HepG2 (cell line): ENCODE results near the gene SIRT7. TPM values are rescaled to one million over a fixed set of nuclear protein-coding genes. Genes with fewer than 3 reads are reported as not detected.

Source experiments
- AKAP8 ChIP-seq: sonication (generic); formaldehyde crosslinking; IDR thresholded peaks from 2 replicates; pipeline ENCODE4 v1.5.1; 2020; ENCODE audit warnings: mild to moderate bottlenecking, missing genetic modification reagents
- CCDC6 ChIP-seq: sonication (generic); formaldehyde crosslinking; IDR thresholded peaks from 2 replicates; pipeline ENCODE4 v1.8.1; 2022; ENCODE audit warnings: mild to moderate bottlenecking, missing genetic modification reagents, moderate library complexity
- HNRNPL ChIP-seq: fragments of 200-400 bp; formaldehyde crosslinking; IDR thresholded peaks from 2 replicates; pipeline ENCODE4 v1.6.1; 2017; ENCODE audit warnings: mild to moderate bottlenecking, low read depth, low read length
- PHB2 ChIP-seq: fragments of 450-650 bp; IDR thresholded peaks from 2 replicates; pipeline ENCODE4 v1.6.1; 2018; ENCODE audit not compliant: partially characterized antibody
- RBFOX2 ChIP-seq: fragments of 200-400 bp; formaldehyde crosslinking; IDR thresholded peaks from 2 replicates; pipeline ENCODE4 v1.6.1; 2017; ENCODE audit warnings: low read depth, mild to moderate bottlenecking, low read length
- WIZ ChIP-seq: sonication (generic); formaldehyde crosslinking; IDR thresholded peaks from 2 replicates; pipeline ENCODE4 v1.5.1; 2020; ENCODE audit warnings: mild to moderate bottlenecking, missing genetic modification reagents
- ZNF451 ChIP-seq: sonication (generic); formaldehyde crosslinking; IDR thresholded peaks from 2 replicates; pipeline ENCODE4 v1.5.0; 2020; ENCODE audit warnings: mild to moderate bottlenecking, missing genetic modification reagents
- ZNF883 ChIP-seq: sonication (generic); formaldehyde crosslinking; IDR thresholded peaks from 2 replicates; pipeline ENCODE4 v1.5.1; 2020; ENCODE audit warnings: mild to moderate bottlenecking, missing genetic modification reagents; ENCODE audit errors: not compliant biosample characterization
- ZSCAN25 ChIP-seq: sonication (generic); formaldehyde crosslinking; IDR thresholded peaks from 2 replicates; pipeline ENCODE4 v1.8.0; 2022; ENCODE audit warnings: mild to moderate bottlenecking, missing genetic modification reagents
- polyA plus RNA-seq, 8 experiments: library from polyadenylated mRNA; depleted of rRNA in 3 of 8; stranded (reverse) in 7 of 8; unstranded in 1 of 8; fragments of >200 nt; fragmentation: Illumina TruSeq in 4 of 8; extraction: Trizol in 4 of 8; gene quantifications; 2 replicates each; pipeline versions ENCODE4 v1.2.1 to v1.2.3, GENCODE V29; 2011 to 2016; ENCODE audit warnings: low read depth in 4 of 8, missing spikeins in 1 of 8, mixed read lengths in 1 of 8; ENCODE audit not compliant: insufficient read depth in 1 of 8
- total RNA-seq, 5 experiments: library from RNA; depleted of rRNA; stranded (reverse); fragments of >200 nt; fragmentation: Illumina TruSeq; extraction: Trizol; gene quantifications; 2 replicates each; pipeline ENCODE4 v1.2.3, GENCODE V29; 2016; ENCODE audit warnings: low read depth in 1 of 5
- TF ChIP-seq, protein P1 (sequence below): sonication (generic); formaldehyde crosslinking; IDR thresholded peaks from 2 replicates; pipeline ENCODE4 v1.4.0; 2020; ENCODE audit warnings: mild to moderate bottlenecking, missing genetic modification reagents
- TF ChIP-seq, protein P2 (sequence below): sonication (generic); formaldehyde crosslinking; IDR thresholded peaks from 2 replicates; pipeline ENCODE4 v1.4.0; 2020; ENCODE audit warnings: mild to moderate bottlenecking, low read depth, missing genetic modification reagents
- TF ChIP-seq, protein P3 (sequence below): sonication (generic); formaldehyde crosslinking; IDR thresholded peaks from 2 replicates; pipeline ENCODE4 v1.5.0; 2020; ENCODE audit warnings: mild to moderate bottlenecking, missing genetic modification reagents

SIRT7 gene
- total and polyA plus RNA-seq, 2 of the 13 experiments (the other 11 are each of a cell fraction or from before 2014, with no cell fraction given), result 8.3 to 24.8 TPM

DNA sequence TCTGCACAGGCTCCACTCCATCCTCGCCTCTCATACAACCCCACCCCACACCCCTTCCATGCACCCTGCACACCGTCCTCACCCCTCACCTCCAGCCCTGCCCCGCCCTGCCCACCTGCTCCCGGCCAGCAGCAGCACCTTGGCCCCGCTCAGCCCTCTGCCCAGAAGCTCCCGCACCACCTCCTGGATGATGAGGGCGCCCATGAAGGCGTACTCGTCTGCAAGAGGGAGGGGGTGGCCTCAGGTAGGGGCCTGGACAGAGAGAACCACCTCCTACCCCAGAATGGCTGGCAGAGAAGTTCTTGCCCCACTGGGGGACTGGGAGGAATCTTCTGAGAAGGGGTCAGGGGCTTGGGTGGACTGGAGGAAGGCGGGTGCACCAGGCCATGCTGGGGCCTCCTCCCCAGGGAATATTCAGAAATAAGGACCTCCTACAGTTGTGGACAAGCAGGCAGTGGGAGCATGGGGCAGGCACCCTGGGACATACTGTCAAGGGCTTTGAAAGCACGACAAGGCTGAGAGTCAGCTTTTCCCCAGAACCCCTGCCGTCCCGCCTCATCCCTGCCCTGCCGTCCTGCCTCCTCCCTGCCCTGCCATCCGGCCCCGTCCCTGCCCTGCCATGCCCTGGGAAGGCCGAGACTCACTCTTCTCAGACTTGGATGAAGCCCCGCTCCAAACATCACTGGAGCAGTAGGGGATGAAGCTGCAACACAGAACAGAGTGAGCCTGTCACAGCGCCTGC is 39.9 kb upstream of the SIRT7 start (continued):
- TF ChIP-seq, protein P1, sequence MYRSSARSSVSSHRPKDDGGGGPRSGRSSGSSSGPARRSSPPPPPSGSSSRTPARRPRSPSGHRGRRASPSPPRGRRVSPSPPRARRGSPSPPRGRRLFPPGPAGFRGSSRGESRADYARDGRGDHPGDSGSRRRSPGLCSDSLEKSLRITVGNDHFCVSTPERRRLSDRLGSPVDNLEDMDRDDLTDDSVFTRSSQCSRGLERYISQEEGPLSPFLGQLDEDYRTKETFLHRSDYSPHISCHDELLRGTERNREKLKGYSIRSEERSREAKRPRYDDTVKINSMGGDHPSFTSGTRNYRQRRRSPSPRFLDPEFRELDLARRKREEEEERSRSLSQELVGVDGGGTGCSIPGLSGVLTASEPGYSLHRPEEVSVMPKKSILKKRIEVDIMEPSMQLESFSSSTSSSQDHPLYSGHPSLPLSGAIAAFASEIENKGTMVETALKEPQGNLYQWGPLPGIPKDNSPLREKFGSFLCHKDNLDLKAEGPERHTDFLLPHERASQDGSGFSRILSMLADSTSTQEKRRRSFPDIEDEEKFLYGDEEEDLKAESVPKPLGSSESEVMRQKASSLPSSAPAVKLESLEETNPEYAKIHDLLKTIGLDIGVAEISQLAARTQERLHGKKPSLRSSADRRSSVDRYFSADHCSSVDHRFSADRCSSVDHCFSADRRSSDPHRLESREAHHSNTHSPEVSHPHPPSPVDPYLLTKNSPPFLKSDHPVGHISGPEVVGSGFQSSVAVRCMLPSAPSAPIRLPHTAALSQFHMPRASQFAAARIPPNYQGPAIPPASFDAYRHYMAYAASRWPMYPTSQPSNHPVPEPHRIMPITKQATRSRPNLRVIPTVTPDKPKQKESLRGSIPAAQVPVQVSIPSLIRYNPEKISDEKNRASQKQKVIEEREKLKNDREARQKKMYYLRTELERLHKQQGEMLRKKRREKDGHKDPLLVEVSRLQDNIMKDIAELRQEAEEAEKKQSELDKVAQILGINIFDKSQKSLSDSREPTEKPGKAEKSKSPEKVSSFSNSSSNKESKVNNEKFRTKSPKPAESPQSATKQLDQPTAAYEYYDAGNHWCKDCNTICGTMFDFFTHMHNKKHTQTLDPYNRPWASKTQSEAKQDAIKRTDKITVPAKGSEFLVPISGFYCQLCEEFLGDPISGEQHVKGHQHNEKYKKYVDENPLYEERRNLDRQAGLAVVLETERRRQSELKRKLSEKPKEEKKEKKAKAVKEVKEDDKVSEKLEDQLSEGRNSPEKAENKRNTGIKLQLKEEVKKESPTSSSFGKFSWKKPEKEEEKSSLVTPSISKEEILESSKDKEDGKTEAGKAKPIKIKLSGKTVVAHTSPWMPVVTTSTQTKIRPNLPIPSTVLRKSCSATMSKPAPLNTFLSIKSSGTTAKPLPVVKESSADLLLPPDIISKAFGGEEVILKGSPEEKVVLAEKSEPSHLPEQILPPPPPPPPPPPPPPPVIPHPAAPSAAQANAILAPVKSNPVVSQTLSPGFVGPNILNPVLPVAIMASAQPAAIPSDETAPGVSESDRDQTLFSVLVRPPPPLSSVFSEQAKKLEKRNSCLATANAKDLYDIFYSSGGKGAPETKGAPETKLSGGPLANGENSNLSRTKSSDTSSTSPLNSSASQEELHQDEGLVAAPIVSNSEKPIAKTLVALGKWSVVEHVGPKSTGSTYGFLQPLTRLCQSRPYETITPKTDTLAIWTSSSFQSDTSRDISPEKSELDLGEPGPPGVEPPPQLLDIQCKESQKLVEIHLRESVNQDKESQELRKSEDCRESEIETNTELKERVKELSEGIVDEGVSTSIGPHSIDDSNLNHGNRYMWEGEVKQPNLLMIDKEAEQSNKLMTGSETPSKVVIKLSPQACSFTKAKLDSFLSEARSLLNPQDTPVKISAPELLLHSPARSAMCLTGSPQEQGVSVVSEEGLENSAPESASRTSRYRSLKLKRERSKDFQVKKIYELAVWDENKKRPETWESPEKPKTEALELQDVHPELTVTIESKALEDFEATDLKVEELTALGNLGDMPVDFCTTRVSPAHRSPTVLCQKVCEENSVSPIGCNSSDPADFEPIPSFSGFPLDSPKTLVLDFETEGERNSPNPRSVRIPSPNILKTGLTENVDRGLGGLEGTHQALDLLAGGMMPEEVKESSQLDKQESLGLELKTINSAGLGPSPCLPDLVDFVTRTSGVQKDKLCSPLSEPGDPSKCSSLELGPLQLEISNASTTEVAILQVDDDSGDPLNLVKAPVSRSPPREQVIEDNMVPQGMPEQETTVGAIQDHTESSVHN (CRISPR knock-in tag), result 0 out of 2 replicates have a peak, but pooled peaks have one; percentile 16
- TF ChIP-seq WIZ (CRISPR knock-in tag), result no peak
- TF ChIP-seq AKAP8 (CRISPR knock-in tag), result no peak
- no peak for TF ChIP-seq CCDC6 (CRISPR knock-in tag)
- no peak for TF ChIP-seq ZNF883
- TF ChIP-seq HNRNPL, result peak; percentile 41; the same call in 1 of the 2 replicates
- peak; percentile 90 for TF ChIP-seq ZSCAN25 (CRISPR knock-in tag)
- TF ChIP-seq PHB2, result no peak
- TF ChIP-seq, protein P2, sequence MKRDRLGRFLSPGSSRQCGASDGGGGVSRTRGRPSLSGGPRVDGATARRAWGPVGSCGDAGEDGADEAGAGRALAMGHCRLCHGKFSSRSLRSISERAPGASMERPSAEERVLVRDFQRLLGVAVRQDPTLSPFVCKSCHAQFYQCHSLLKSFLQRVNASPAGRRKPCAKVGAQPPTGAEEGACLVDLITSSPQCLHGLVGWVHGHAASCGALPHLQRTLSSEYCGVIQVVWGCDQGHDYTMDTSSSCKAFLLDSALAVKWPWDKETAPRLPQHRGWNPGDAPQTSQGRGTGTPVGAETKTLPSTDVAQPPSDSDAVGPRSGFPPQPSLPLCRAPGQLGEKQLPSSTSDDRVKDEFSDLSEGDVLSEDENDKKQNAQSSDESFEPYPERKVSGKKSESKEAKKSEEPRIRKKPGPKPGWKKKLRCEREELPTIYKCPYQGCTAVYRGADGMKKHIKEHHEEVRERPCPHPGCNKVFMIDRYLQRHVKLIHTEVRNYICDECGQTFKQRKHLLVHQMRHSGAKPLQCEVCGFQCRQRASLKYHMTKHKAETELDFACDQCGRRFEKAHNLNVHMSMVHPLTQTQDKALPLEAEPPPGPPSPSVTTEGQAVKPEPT (CRISPR knock-in tag), result no peak
- TF ChIP-seq RBFOX2, result peak; percentile 57; the same call in 1 of the 2 replicates
- TF ChIP-seq, protein P3, sequence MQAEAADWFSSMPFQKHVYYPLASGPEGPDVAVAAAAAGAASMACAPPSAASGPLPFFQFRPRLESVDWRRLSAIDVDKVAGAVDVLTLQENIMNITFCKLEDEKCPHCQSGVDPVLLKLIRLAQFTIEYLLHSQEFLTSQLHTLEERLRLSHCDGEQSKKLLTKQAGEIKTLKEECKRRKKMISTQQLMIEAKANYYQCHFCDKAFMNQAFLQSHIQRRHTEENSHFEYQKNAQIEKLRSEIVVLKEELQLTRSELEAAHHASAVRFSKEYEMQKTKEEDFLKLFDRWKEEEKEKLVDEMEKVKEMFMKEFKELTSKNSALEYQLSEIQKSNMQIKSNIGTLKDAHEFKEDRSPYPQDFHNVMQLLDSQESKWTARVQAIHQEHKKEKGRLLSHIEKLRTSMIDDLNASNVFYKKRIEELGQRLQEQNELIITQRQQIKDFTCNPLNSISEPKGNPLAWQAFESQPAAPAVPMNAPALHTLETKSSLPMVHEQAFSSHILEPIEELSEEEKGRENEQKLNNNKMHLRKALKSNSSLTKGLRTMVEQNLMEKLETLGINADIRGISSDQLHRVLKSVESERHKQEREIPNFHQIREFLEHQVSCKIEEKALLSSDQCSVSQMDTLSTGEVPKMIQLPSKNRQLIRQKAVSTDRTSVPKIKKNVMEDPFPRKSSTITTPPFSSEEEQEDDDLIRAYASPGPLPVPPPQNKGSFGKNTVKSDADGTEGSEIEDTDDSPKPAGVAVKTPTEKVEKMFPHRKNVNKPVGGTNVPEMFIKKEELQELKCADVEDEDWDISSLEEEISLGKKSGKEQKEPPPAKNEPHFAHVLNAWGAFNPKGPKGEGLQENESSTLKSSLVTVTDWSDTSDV (CRISPR knock-in tag), result peak; percentile 71; the same call in 1 of the 2 replicates
- TF ChIP-seq ZNF451 (CRISPR knock-in tag), result no peak
